IPS-20b (cell line): ENCODE results near the gene TPPP.

Experiments used
- H3K27ac ChIP-seq: one replicate; pipeline ENCODE4 v1.5.1; 2013; ENCODE audit warnings: low read length
- H3K27me3 ChIP-seq: 2 replicates; pipeline ENCODE4 v1.6.1; 2013; ENCODE audit warnings: mild to moderate bottlenecking, low read length, inconsistent platforms; ENCODE audit not compliant: insufficient read depth
- H3K36me3 ChIP-seq: 2 replicates; pipeline ENCODE4 v1.6.1; 2013; ENCODE audit warnings: low read depth, mild to moderate bottlenecking, inconsistent platforms, low read length, moderate library complexity; ENCODE audit not compliant: insufficient read depth
- H3K4me1 ChIP-seq: 2 replicates; pipeline ENCODE4 v1.6.1; 2013; ENCODE audit warnings: mild to moderate bottlenecking, control low read depth, inconsistent platforms, low read length, moderate library complexity; ENCODE audit not compliant: insufficient read depth
- H3K4me3 ChIP-seq: 2 replicates; pipeline ENCODE4 v1.5.1; 2013; ENCODE audit warnings: mild to moderate bottlenecking, low read length, inconsistent platforms
- H3K9ac ChIP-seq: 2 replicates; pipeline ENCODE4 v1.6.1; 2013; ENCODE audit warnings: low read depth, mild to moderate bottlenecking, inconsistent platforms, low read length, moderate library complexity
- H3K9me3 ChIP-seq: 2 replicates; pipeline ENCODE4 v1.6.1; 2013; ENCODE audit warnings: mild to moderate bottlenecking, low read depth, low read length, inconsistent platforms; ENCODE audit not compliant: insufficient read depth

Gene TPPP

DNA sequence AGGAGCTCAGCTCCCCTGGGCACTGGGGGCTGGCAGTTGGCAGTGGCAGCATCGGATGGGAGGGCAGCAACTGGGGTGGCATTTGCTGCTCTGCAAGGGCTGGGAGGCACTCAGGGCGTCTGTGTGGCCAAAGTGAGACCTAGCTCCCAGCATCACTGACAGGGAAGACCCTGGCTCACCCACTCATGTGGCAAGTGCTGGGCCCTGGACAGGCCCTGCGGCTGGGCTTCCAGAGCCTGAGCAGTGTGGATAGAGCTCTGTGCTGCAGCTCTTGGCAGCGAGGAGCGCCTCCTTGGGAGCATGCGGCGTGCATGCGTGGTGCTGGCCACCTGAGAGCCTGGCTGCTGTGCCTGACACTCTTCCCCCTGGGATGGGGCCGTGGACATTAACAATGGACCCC lies 70.8 kb downstream of the TPPP start:
- no peaks in the 10 kb centered on the region for H3K4me1 ChIP-seq
- no peak overlapping the region for H3K9ac ChIP-seq
- H3K4me3 ChIP-seq = no peak overlapping the region
- H3K27ac ChIP-seq = no peak overlapping the region
- H3K36me3 ChIP-seq = peaks cover 78% of the 10 kb centered on the region
- no peaks in the 10 kb centered on the region for H3K9me3 ChIP-seq
- H3K27me3 ChIP-seq = no peaks in the 10 kb centered on the region

DNA sequence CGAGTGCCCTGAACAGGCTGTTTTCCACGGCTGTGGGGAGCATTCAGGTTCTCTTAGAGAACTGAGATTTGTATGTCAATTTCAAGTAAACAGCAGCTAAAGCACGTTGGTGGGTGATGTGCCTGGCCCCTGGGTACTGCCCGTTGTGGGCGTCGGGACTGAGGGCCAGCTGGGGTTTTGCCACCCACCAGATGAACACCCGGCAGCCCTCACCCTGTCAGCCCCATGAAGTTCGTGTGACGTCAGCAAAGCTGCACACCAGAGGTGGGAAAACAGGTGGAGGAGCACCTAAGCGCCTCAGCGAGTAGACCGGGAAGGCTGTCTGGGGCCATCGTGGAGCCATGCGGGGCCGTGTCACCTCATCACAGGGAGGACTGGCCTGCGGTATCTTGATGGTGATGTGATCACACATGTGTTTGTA lies 71.8 kb downstream of the TPPP start:
- H3K36me3 ChIP-seq = peaks cover 71% of the 10 kb centered on the region
- H3K4me3 ChIP-seq = no peak overlapping the region
- H3K9ac ChIP-seq = no peak overlapping the region
- H3K27ac ChIP-seq = no peak overlapping the region
- no peaks in the 10 kb centered on the region for H3K27me3 ChIP-seq
- no peaks in the 10 kb centered on the region for H3K4me1 ChIP-seq
- no peaks in the 10 kb centered on the region for H3K9me3 ChIP-seq

DNA sequence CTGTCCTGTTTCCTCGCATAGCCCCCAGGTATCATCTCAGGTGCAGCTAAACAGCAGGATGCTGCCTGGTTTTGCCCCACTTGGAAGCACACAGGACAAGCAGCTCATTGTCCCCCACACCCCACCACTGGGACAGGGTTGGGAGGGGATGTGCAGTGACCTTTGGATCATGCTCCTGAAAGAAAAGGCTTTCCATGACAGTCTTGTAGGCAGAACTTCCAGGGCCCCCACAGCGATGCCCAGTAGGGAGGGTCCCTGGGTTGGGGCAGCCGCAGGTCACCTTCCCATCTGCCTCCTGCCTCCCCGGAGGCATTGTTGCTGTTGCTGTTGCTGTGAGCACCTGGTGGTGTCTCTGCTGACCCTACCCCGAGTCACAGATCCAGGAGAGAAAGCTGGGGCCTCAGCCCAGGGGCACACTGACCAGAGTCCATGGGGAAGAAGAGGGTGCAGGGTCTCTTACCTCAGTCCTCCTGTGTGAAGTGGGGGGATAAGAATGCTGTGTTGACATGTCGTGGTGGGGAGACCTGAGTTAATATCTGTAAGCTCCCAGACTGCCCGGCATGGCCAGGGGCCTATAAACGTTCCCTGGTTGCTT lies 72.5 kb downstream of the TPPP start:
- H3K4me1 ChIP-seq = no peaks in the 10 kb centered on the region
- no peak overlapping the region for H3K9ac ChIP-seq
- H3K4me3 ChIP-seq = no peak overlapping the region
- H3K36me3 ChIP-seq = peaks cover 65% of the 10 kb centered on the region
- no peaks in the 10 kb centered on the region for H3K9me3 ChIP-seq
- no peak overlapping the region for H3K27ac ChIP-seq
- H3K27me3 ChIP-seq = no peaks in the 10 kb centered on the region

DNA sequence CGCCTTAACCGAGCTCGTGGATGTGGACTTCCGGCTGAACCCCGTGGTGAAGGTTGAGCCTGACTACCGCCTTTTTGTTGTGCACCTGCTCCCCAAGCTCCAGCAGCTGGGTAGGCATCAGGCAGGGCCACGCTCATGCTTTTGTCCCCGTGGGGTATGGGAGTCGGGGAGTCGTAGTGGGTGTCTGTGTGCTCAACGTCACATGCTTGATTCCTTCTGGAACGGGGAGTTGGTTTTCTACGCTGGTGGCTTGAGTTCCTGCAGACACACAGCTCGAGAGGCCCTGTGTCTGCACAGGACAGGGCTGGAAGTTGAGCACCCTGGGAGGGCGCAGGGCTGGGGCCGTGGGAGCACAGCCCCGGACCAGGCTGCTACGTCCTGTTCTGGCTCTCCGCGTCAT lies 73.0 kb downstream of the TPPP start:
- H3K27ac ChIP-seq = no peak overlapping the region
- no peak overlapping the region for H3K9ac ChIP-seq
- H3K27me3 ChIP-seq = no peaks in the 10 kb centered on the region
- no peaks in the 10 kb centered on the region for H3K4me1 ChIP-seq
- no peaks in the 10 kb centered on the region for H3K9me3 ChIP-seq
- peaks cover 61% of the 10 kb centered on the region for H3K36me3 ChIP-seq
- no peak overlapping the region for H3K4me3 ChIP-seq

DNA sequence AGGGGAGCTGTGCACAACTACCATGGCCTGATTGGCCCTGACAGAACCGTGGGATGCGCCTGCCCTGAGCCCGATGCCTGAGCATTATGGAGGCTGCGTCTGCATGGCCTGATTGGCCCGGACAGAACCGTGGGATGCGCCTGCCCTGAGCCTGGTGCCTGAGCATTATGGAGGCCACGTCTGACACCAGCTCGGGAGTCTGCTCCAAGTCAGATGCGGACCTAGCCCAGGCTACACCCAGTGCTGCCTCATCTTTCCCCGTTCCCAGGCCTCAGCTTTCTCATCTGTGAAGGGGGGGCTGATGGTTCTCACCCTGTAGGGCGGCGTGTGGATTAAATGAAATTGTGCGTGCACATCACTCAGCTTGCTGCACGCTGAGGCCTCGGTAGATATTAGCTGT lies 73.7 kb downstream of the TPPP start:
- Histone ChIP-seq H3K27me3 (no peaks in the 10 kb centered on the region), H3K27ac (no peak overlapping the region), H3K4me1 (no peaks in the 10 kb centered on the region), H3K9me3 (no peaks in the 10 kb centered on the region), H3K9ac (no peak overlapping the region), H3K4me3 (no peak overlapping the region), H3K36me3 (peaks cover 54% of the 10 kb centered on the region)

DNA sequence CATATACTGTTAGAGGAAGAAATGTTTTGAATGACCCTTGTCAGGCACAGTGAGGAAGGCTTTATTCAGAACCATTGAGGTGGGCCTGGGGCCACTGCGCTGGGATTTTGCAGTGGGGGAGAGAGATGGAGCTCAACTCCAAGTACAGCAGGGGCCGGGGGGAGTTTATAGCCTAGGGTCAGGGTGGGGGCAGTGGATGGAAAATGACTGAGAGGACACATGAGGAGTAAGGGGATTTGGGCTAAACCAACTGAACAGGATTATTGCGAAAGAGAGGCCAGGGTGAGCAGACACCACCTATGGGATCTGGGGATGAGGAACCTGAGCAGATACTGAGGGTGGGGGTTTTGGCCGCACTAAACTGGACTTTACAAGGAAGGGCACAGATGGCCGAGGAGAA lies 74.7 kb downstream of the TPPP start:
- H3K4me1 ChIP-seq = 0 out of 2 replicates have a peak, but pooled peaks cover 3% of the 10 kb centered on the region
- no peaks in the 10 kb centered on the region for H3K9me3 ChIP-seq
- no peak overlapping the region for H3K4me3 ChIP-seq
- no peak overlapping the region for H3K27ac ChIP-seq
- no peak overlapping the region for H3K9ac ChIP-seq
- peaks cover 48% of the 10 kb centered on the region for H3K36me3 ChIP-seq
- no peaks in the 10 kb centered on the region for H3K27me3 ChIP-seq

DNA sequence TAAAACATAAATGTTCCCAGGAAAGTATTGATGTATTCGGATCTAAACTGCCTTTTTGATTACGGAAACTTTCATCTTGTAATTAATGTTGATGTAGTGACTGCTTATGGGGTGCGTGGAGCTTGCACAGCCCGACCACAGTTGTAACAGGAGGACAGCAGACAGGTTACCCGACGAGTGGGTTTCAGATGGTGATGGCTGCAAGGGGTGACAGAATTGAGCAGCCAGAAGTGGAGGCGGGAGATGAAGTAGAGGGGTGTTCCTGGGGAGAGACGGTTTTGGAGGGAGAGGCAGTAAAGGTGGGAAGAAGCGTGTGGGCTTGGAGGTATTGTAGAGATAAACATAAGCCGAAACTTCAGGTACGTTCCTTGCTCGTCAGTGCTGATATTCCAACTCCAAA lies 75.3 kb downstream of the TPPP start:
- H3K27ac ChIP-seq = no peak overlapping the region
- peaks cover 48% of the 10 kb centered on the region for H3K36me3 ChIP-seq
- no peak overlapping the region for H3K9ac ChIP-seq

DNA sequence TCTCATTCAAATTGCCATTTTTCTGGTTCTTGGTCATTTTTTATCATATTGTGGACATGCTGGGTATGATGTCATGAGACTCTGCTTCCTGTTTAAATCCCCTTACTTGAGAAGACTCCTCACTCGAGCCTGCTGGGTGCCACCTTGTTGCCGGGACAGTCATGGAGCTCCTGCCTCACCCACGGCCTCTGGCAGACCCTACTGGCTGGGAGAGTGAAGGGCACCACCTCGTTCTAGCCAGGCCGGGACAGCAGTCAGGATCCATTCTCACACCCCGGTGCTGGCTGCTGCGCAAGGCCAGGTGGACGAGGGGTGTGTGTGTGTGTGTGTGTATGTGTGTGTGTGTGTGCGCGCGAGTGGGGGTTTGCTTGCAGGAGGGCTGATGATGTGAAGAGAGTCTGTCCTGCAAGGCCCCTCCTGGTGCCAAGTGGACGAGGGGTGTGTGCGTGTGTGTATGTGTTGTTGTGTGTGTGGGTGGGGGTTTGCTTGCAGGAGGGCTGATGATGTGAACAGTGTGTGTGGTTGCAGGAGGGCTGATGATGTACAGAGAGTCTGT lies 76.6 kb downstream of the TPPP start:
- Histone ChIP-seq H3K27ac (no peak overlapping the region), H3K9ac (no peak overlapping the region), H3K4me1 (peaks cover 3% of the 10 kb centered on the region; the same call in 1 of the 2 replicates), H3K4me3 (no peak overlapping the region), H3K27me3 (no peaks in the 10 kb centered on the region), H3K36me3 (peaks cover 39% of the 10 kb centered on the region), H3K9me3 (no peaks in the 10 kb centered on the region)

More for the DNA sequence above, 75.3 kb downstream of the TPPP start:
- Histone ChIP-seq H3K27me3 (no peaks in the 10 kb centered on the region), H3K4me3 (no peak overlapping the region), H3K9me3 (no peaks in the 10 kb centered on the region), H3K4me1 (peaks cover 3% of the 10 kb centered on the region; the same call in 1 of the 2 replicates)

DNA sequence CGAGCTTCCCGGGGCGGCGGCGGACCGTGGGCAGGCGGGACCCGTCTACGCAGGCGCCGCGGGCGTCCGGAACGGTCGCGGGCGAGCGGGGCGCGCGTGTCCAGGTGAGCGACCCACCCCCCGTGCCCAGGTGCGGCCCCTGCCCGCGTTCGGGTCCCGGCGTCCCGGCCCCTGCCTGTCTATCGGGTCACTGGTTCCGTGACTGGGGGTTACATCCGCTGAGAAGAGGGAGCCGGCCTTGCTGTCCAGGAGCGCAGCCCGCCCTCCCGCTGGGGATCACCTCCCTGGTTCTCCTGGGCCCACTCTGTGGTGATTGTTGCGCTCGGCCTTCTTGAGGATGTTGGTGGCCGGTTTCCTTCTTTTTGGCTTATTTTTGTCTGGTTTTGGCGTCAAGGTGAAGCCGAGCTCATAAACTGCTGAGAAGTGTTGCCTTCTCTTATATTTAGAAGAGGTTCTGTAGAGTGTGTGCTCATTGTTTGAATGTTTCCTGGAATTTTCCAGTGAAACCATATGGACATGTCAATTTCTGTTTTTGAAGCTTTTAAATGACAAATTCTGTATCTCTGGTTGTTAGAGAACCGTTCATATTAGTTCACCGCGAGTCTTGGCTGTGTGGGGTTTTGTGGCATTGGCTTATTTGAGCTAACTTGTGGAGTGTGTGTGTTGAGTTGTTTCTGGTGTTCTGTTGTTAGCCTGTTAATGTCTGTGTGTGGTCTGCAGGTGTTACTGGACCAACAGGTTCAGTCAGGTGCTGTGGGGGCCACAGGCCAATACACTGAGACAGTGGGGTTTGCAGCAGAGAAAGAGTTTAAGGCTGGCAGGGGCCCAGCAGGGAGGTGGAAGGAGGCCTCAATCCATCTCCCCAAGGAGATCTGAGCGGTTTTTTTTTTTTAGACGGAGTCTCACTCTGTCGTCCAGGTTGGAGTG lies 80.4 kb downstream of the TPPP start:
- Histone ChIP-seq H3K9me3 (no peaks in the 10 kb centered on the region), H3K4me1 (peaks cover 3% of the 10 kb centered on the region; the same call in 1 of the 2 replicates), H3K4me3 (peak overlapping the region; percentile 96), H3K27me3 (no peaks in the 10 kb centered on the region), H3K36me3 (peaks cover 7% of the 10 kb centered on the region; the same call in 1 of the 2 replicates), H3K9ac (peak overlapping the region; percentile 77; the same call in 1 of the 2 replicates), H3K27ac (peak overlapping the region; percentile 36)

DNA sequence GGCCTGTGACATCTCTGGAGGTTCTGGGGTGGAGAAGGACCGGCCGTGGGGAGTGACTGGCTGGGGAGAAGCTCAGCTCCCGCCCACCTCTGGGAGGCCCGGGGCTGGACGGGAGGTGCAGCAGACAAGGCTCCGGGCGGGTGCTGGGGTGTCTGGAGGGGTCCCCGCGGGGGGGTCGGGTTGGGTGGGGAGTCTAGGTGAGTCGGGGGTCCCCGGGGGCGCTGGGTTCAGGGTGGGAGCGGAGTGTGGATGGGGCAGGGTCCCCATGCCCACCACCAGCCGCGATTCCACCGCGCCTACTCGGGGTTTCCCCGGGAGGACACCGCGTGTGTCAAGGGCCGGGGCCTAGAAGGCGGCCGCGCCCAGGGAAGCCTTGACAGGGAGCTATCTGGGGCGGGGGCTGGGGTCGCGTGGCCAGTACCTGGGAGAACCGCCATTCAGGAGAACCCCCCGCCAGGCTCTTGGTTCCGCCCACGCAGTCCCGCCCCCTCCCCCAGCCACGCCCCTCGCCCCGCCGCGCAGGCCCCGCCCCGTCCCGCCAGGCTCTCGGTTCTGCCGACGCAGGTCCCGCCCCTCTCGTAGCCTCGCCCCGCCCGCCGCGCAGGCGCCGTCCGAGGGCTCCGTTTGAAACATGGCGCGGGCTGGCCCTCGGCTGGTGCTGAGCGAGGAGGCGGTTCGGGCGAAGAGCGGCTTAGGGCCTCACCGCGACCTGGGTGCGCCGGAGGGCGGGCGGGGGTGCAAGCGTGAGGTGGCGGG lies 81.2 kb downstream of the TPPP start, which contains the start of gene CEP72:
Gene CEP72, plus strand, starts transcription at position 610 of the 756 bp plus-strand sequence. Its CDS starts 22 bp downstream, at position 632.
- Histone ChIP-seq H3K27ac (peak within 1 kb of the TSS; percentile 36), H3K9ac (peak within 1 kb of the TSS; percentile 77; the same call in 1 of the 2 replicates)

More for the DNA sequence above, 81.2 kb downstream of the TPPP start, which contains the start of gene CEP72:
- Histone ChIP-seq H3K36me3 (no peaks in the 10 kb centered on the region), H3K4me1 (peaks cover 3% of the 10 kb centered on the region; the same call in 1 of the 2 replicates), H3K9me3 (no peaks in the 10 kb centered on the region), H3K27me3 (no peaks in the 10 kb centered on the region), H3K4me3 (peak within 1 kb of the TSS; percentile 96)
